Osteocyte (in vitro differentiated cells): ENCODE measurements around the gene CCDC192. TPM values are rescaled to one million over a fixed set of nuclear protein-coding genes. Genes with fewer than 3 reads are reported as not detected.
"Not testable (repeated sequence)": the region's sequence is repeated elsewhere in the genome, so short reads cannot be mapped to it uniquely, and the experiment has no call there.

ENCODE experiments used
- DNase-seq: peaks from one replicate; pipeline ENCODE4 v3.0.0; 2021; ENCODE audit warnings: mixed read lengths; ENCODE audit not compliant: unreplicated experiment; ENCODE audit errors: extremely low spot score
- H3K27ac Mint-ChIP-seq: one replicate; pipeline ENCODE4 v1.8.0; 2021; ENCODE audit warnings: mild to moderate bottlenecking, mixed read lengths; ENCODE audit not compliant: unreplicated experiment
- H3K27me3 Mint-ChIP-seq: one replicate; pipeline ENCODE4 v1.8.0; 2021; ENCODE audit warnings: mixed read lengths; ENCODE audit not compliant: unreplicated experiment
- H3K36me3 Mint-ChIP-seq: one replicate; pipeline ENCODE4 v1.8.0; 2021; ENCODE audit warnings: mixed read lengths; ENCODE audit not compliant: unreplicated experiment
- H3K4me1 Mint-ChIP-seq: one replicate; pipeline ENCODE4 v1.8.0; 2021; ENCODE audit warnings: mixed read lengths; ENCODE audit not compliant: unreplicated experiment
- H3K4me3 Mint-ChIP-seq: one replicate; pipeline ENCODE4 v1.8.0; 2021; ENCODE audit warnings: mild to moderate bottlenecking, moderate library complexity, mixed read lengths; ENCODE audit not compliant: unreplicated experiment
- H3K9me3 Mint-ChIP-seq: one replicate; pipeline ENCODE4 v1.8.0; 2021; ENCODE audit warnings: mixed read lengths; ENCODE audit not compliant: unreplicated experiment
- total RNA-seq: library from RNA; stranded (reverse); gene quantifications from 2 replicates; pipeline ENCODE4 v1.2.1, GENCODE V29; 2021
- TF ChIP-seq, protein P1 (sequence below): fragments of 200-600 bp; sonication (generic); IDR thresholded peaks from 2 replicates; pipeline ENCODE4 v1.5.0; 2021; ENCODE audit warnings: antibody characterized with exemption, mild to moderate bottlenecking, moderate library complexity

Gene CCDC192
- total RNA-seq, 1 donor from 2014 or later: not detected

DNA sequence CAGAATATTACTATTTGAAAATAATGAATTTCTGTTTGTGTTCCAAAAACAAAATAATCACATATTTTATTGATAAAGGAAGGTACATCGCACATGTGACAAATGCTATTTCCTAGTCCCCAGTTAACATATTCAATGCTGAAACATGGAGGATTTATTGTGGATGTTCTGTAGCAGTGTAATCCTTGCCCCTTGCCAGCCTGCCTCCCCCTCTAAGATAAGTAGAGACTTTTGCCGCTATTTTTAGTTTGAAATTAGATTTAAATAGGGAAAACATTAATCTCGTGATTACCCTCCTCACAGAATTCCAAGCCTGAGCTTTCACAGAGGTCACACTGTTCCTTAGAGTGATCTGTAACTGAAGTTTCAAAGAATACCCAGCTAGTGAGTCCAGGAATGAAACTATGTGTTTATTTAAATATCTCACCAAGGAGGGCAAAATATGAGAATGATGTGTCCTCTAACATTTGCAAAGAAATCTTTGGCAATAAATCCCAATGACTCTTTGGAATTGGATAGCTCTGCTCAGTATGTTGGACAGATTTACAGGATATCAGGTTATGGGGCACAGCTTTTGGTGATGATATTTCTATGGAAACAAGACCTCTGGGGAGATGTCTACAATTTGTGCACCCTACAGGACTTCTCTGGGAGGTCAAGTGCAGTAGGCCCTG, 37.0 kb upstream of the CCDC192 start:
- no peak for DNase-seq
- Mint-ChIP-seq H3K4me1 (peaks cover 10% of the 10 kb centered on the region), H3K27me3 (peaks cover 2% of the 10 kb centered on the region), H3K9me3 (no peaks in the 10 kb centered on the region), H3K27ac (peak overlapping the region; percentile 54), H3K36me3 (no peaks in the 10 kb centered on the region), H3K4me3 (no peak overlapping the region)
- TF ChIP-seq, protein P1, sequence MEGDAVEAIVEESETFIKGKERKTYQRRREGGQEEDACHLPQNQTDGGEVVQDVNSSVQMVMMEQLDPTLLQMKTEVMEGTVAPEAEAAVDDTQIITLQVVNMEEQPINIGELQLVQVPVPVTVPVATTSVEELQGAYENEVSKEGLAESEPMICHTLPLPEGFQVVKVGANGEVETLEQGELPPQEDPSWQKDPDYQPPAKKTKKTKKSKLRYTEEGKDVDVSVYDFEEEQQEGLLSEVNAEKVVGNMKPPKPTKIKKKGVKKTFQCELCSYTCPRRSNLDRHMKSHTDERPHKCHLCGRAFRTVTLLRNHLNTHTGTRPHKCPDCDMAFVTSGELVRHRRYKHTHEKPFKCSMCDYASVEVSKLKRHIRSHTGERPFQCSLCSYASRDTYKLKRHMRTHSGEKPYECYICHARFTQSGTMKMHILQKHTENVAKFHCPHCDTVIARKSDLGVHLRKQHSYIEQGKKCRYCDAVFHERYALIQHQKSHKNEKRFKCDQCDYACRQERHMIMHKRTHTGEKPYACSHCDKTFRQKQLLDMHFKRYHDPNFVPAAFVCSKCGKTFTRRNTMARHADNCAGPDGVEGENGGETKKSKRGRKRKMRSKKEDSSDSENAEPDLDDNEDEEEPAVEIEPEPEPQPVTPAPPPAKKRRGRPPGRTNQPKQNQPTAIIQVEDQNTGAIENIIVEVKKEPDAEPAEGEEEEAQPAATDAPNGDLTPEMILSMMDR: no peak

DNA sequence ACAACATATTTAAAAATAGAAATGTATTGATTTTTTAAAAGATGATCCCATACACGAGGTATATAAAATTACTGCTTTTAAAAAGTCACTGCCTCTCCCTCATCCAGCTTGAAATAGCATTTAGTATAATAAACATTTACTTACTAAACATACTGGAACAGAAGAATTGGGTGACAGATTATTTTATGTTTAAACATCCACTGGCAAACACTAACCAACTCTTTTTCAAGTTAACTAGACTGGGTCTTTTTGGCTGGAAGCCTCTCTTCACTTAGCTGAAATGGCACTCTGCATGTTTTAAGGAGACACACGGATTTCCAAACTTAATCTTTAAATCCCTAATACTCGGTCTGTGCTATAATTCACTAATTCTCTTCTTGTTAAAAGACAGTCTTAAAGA, 35.3 kb upstream of the CCDC192 start:
- H3K4me3 Mint-ChIP-seq: no peak overlapping the region
- DNase-seq: no peak
- TF ChIP-seq, protein P1: no peak
- H3K36me3 Mint-ChIP-seq: no peaks in the 10 kb centered on the region
- peaks cover 10% of the 10 kb centered on the region for H3K4me1 Mint-ChIP-seq
- H3K27ac Mint-ChIP-seq: no peak overlapping the region
- peaks cover 2% of the 10 kb centered on the region for H3K27me3 Mint-ChIP-seq
- H3K9me3 Mint-ChIP-seq: no peaks in the 10 kb centered on the region

DNA sequence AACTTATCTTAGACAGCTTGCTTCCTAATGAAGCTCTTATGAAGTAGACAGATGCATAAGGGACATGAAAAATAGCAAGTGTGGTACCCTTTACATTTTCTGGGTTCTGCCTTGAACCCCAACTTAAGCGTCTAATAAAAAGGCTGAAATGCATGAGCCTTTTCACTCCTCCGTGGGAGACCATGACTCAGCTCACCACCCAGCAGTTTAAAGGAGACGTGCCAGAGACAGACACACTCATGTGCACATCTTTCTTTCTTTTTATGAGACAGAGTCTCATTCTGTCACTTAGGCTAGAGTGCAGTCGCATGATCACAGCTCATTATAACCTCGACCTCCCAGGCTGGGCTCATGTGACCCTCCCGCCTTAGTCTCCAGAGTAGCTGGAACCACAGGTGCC, 32.0 kb upstream of the CCDC192 start:
- Mint-ChIP-seq H3K27me3 (peaks cover 2% of the 10 kb centered on the region), H3K9me3 (peaks cover 7% of the 10 kb centered on the region), H3K4me3 (no peak overlapping the region), H3K4me1 (peaks cover 11% of the 10 kb centered on the region), H3K36me3 (no peaks in the 10 kb centered on the region), H3K27ac (no peak overlapping the region)
- TF ChIP-seq, protein P1: no peak
- no peak for DNase-seq

DNA sequence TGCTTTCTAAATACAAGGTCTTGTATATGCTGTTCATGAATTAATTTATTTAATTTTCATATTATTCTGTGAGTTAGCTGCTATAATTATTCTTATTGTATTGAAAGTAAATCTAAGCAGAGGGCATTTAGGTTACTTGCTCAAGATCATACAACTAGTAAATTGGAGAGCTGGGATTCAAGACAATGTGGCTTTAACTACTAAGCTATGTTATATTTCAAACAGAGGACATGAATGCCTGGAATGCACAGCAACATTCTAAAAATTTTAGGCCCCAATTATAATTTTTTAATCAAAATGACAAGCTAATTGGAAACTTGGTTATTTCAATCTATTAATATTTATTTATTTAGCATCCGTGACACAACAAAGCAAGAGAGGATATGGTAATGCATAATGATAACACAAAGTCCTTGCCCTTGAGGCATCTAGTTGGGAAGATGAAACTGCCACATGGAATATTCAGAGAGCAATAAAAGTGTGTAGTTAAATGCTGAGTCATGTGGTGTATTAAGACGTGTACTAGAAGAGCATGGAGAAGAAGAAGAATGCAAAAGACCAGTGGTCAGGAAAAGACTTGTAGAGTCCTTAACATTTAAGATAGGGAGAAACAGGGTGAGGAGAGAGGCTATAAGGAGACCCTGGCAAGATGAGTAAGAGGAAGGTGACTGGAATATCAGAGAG, 29.9 kb upstream of the CCDC192 start:
- Mint-ChIP-seq H3K27me3 (peaks cover 2% of the 10 kb centered on the region), H3K4me3 (no peak overlapping the region), H3K36me3 (no peaks in the 10 kb centered on the region), H3K4me1 (peaks cover 5% of the 10 kb centered on the region), H3K9me3 (peaks cover 7% of the 10 kb centered on the region), H3K27ac (no peak overlapping the region)
- no peak for DNase-seq
- TF ChIP-seq, protein P1: no peak

DNA sequence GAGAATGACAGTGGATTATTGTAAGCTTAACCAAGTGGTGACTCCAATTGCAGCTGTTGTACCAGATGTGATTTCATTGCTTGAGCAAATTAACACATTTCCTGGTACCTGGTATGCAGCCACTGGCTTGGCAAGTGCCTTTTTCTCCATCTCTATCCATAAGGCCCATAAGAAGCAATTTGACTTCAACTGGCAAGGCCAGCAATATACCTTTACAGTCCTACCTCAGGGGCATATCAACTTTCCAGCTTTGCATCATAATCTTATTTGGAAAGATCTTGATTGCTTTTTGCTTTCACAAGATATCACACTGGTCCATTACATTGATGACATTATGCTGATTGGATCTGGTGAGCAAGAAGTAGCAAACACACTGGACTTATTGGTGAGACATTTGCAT, 26.2 kb upstream of the CCDC192 start:
- H3K36me3 Mint-ChIP-seq, H3K4me3 Mint-ChIP-seq, H3K4me1 Mint-ChIP-seq, H3K27ac Mint-ChIP-seq, H3K9me3 Mint-ChIP-seq, H3K27me3 Mint-ChIP-seq, DNase-seq: not testable (repeated sequence)

DNA sequence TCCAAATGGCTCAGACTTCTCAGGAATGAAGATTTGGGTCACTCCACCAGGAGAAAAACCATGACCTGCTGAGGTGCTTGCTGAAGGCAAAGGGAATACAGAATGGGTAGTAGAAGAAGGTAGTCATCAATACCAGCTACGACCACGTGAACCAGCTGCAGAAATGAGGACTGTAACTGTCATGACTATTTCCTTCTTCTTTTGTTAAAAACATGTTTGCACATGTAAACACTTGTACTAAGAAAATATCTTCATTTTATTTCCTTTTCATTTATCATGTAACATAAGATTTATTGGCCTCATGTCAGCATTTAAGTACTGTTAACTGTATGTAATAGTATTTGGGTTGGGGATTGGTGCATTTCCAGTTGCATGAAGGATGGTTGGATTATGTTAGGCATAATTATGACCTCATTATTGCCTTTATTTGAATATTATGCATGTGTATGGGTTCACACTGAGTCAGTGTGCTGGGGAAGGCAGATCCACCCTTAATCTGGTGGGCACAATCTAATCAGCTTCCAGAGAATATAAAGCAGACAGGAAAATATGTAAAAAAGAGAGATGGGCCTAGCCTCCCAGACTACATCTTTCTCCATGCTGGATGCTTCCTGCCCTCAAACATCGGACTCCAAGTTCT, 23.4 kb upstream of the CCDC192 start:
- H3K27me3 Mint-ChIP-seq, H3K4me3 Mint-ChIP-seq, H3K36me3 Mint-ChIP-seq, DNase-seq, H3K27ac Mint-ChIP-seq: not testable (repeated sequence)
- Mint-ChIP-seq H3K9me3 (peaks cover 15% of the 10 kb centered on the region), H3K4me1 (peaks cover 10% of the 10 kb centered on the region)
